KMS-11 (cell line): Measurements from ENCODE around the gene ERLIN1.

Source experiments
- H2AFZ ChIP-seq: fragments of 200-600 bp; sonication (generic); 2 replicates; pipeline ENCODE4 v1.6.1; 2016; ENCODE audit warnings: antibody characterized with exemption, mixed run types, low read depth
- H3K27ac ChIP-seq: fragments of 200-600 bp; sonication (generic); 2 replicates; pipeline ENCODE4 v1.6.1; 2016; ENCODE audit warnings: mild to moderate bottlenecking, mixed run types
- H3K27me3 ChIP-seq: fragments of 200-600 bp; sonication (generic); 2 replicates; pipeline ENCODE4 v1.6.1; 2017; ENCODE audit warnings: mild to moderate bottlenecking, low read depth, mixed run types, moderate library complexity; ENCODE audit not compliant: insufficient read depth
- H3K36me3 ChIP-seq: fragments of 200-600 bp; sonication (generic); 2 replicates; pipeline ENCODE4 v1.6.1; 2017; ENCODE audit warnings: mild to moderate bottlenecking, mixed run types; ENCODE audit not compliant: insufficient read depth
- H3K4me1 ChIP-seq: fragments of 200-600 bp; sonication (generic); 2 replicates; pipeline ENCODE4 v1.6.1; 2016; ENCODE audit warnings: mild to moderate bottlenecking, low read depth, mixed run types; ENCODE audit not compliant: poor library complexity, severe bottlenecking
- H3K4me2 ChIP-seq: fragments of 200-600 bp; sonication (generic); 2 replicates; pipeline ENCODE4 v1.7.0; 2016; ENCODE audit warnings: mild to moderate bottlenecking, mixed run types
- H3K4me3 ChIP-seq: fragments of 200-600 bp; sonication (generic); IDR thresholded peaks from 2 replicates; pipeline ENCODE4 v1.6.1; 2017; ENCODE audit warnings: low read depth, low read length, mixed read lengths; ENCODE audit not compliant: insufficient read depth
- H3K79me2 ChIP-seq: fragments of 200-600 bp; sonication (generic); 2 replicates; pipeline ENCODE4 v1.6.1; 2016; ENCODE audit warnings: low read depth, mixed run types; ENCODE audit not compliant: insufficient read depth
- H3K9ac ChIP-seq: fragments of 200-600 bp; sonication (generic); 2 replicates; pipeline ENCODE4 v1.6.1; 2016; ENCODE audit warnings: mild to moderate bottlenecking, mixed run types
- H4K20me1 ChIP-seq: fragments of 200-600 bp; sonication (generic); 2 replicates; pipeline ENCODE4 v1.6.1; 2016; ENCODE audit warnings: mild to moderate bottlenecking, mixed run types; ENCODE audit not compliant: insufficient read depth
- CTCF ChIP-seq: fragments of 200-600 bp; sonication (generic); conservative IDR thresholded peaks from 2 replicates; pipeline ENCODE4 v1.6.1; 2017; ENCODE audit warnings: low read depth, mild to moderate bottlenecking, antibody characterized with exemption, low read length, moderate library complexity, mixed read lengths

ERLIN1 gene

GRCh38 chr10:100182908-100183307 is 2.9 kb downstream of the ERLIN1 start:
- no peak overlapping the region for H3K9ac ChIP-seq
- TF ChIP-seq CTCF, result no peak
- no peak overlapping the region for H3K27ac ChIP-seq
- H3K4me3 ChIP-seq, result no peak overlapping the region
- H3K4me1 ChIP-seq, result peaks cover 27% of the 10 kb centered on the region
- H4K20me1 ChIP-seq, result no peaks in the 10 kb centered on the region
- H2AFZ ChIP-seq, result no peak overlapping the region
- peaks cover 62% of the 10 kb centered on the region for H3K79me2 ChIP-seq
- no peaks in the 10 kb centered on the region for H3K27me3 ChIP-seq
- H3K36me3 ChIP-seq, result 0 out of 2 replicates have a peak, but pooled peaks cover 4% of the 10 kb centered on the region
- no peak overlapping the region for H3K4me2 ChIP-seq

- peaks cover 26% of the 10 kb centered on the region for H3K4me1 ChIP-seq
- no peaks in the 10 kb centered on the region for H4K20me1 ChIP-seq
- no peak overlapping the region for H3K4me3 ChIP-seq
- H3K9ac ChIP-seq, result no peak overlapping the region
- no peak overlapping the region for H3K27ac ChIP-seq
- no peak overlapping the region for H3K4me2 ChIP-seq
- H3K27me3 ChIP-seq, result no peaks in the 10 kb centered on the region
- no peak overlapping the region for H2AFZ ChIP-seq
- peaks cover 56% of the 10 kb centered on the region for H3K79me2 ChIP-seq
- TF ChIP-seq CTCF, result no peak
- H3K36me3 ChIP-seq, result 0 out of 2 replicates have a peak, but pooled peaks cover 4% of the 10 kb centered on the region
Observed at GRCh38 chr10:100182281-100182680, 3.5 kb downstream of the ERLIN1 start.

- no peak overlapping the region for H2AFZ ChIP-seq
Observed at GRCh38 chr10:100175875-100176274, 10.0 kb downstream of the ERLIN1 start.

GRCh38 chr10:100174699-100175677 is 10.8 kb downstream of the ERLIN1 start:
- Histone ChIP-seq H3K9ac (no peak overlapping the region), H2AFZ (no peak overlapping the region), H3K79me2 (0 out of 2 replicates have a peak, but pooled peaks cover 7% of the 10 kb centered on the region), H3K4me2 (no peak overlapping the region), H3K4me3 (no peak overlapping the region), H3K27ac (no peak overlapping the region), H4K20me1 (no peaks in the 10 kb centered on the region), H3K27me3 (no peaks in the 10 kb centered on the region), H3K36me3 (peaks cover 20% of the 10 kb centered on the region; the same call in 1 of the 2 replicates), H3K4me1 (peaks cover 12% of the 10 kb centered on the region)
- no peak for TF ChIP-seq CTCF

More at GRCh38 chr10:100175875-100176274, 10.0 kb downstream of the ERLIN1 start:
- Histone ChIP-seq H3K4me1 (peaks cover 12% of the 10 kb centered on the region), H3K9ac (no peak overlapping the region), H3K79me2 (0 out of 2 replicates have a peak, but pooled peaks cover 7% of the 10 kb centered on the region), H3K4me2 (no peak overlapping the region), H3K27ac (no peak overlapping the region), H3K36me3 (peaks cover 20% of the 10 kb centered on the region; the same call in 1 of the 2 replicates), H4K20me1 (no peaks in the 10 kb centered on the region), H3K4me3 (no peak overlapping the region), H3K27me3 (no peaks in the 10 kb centered on the region)
- TF ChIP-seq CTCF, result no peak
